GM18517 (cell line): ENCODE measurements around the gene SMTN.

ENCODE experiments used
- ATAC-seq: cut with Tn5 transposase; IDR thresholded peaks from one replicate; pipeline ENCODE4 v1.9.1; 2021; ENCODE audit warnings: mild to moderate bottlenecking, moderate library complexity; ENCODE audit not compliant: unreplicated experiment

Gene SMTN

DNA sequence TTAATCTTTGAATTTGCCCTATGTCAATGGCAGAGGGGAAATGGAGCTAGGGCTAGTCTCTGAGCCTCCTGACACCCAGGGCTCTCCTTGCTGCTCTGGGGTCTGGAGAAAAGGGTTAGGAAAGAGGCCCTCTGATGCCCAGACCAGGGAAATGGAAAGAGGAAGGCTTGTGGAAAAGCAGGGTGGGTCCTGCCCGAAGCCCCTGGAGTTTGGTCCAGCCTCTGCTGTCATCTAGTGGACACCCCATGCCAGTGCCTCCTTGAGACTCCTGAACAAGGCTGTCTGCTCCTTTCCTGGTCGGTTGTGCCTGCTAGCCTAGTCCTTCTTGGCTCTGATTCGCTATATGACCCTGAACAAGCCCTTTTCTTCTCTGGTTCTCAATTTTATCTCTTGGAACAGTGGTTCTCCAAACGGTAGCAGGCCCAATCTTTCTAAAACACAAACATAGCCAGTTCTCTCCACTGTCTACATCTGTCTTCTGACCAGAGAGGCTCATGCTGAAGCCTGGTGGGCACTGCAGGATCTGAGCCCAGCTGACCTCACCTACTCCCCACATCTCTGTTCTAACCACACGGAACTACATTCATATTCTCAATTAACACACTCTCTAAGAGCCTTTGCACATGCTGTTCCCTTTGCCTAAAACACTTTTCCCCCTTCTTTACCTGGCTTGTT is 68.0 kb downstream of the SMTN start:
- no peak for ATAC-seq

DNA sequence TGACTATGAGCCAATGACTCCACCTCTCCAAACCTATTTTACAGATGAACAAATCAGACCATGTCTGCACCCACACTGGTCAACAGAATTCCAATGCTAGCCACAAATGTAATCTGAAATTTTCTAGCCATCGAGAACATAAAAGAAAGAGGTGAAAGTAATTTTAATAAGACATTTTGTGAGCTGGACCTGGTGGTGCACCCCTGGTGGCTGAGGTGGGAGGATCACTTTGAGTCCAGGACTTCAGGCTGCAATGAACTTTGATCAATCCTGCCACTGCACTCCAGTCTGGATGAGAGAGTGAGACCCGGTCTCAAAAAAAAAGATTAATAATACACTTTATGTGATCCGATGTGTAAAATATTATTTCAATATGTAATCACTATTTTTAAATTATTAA is 69.5 kb downstream of the SMTN start:
- no peak for ATAC-seq

DNA sequence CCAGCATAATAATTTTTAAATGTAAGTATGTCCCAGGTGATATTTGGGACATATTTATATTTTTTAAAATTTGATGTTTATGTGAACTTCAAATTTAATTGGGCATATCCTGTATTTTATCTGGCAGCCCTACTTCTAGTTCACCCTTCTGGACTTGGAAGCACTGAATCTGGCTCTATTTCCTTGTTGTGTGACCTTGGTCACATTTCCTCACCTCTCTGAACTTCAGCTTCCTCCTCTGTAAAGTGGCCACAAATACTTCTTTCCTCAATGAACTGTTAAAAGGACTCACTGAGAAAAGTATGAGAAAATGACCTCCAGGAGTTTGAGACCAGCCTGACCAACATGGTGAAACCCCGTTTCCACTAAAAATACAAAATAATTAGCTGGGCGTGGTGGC is 70.8 kb downstream of the SMTN start:
- no peak for ATAC-seq

DNA sequence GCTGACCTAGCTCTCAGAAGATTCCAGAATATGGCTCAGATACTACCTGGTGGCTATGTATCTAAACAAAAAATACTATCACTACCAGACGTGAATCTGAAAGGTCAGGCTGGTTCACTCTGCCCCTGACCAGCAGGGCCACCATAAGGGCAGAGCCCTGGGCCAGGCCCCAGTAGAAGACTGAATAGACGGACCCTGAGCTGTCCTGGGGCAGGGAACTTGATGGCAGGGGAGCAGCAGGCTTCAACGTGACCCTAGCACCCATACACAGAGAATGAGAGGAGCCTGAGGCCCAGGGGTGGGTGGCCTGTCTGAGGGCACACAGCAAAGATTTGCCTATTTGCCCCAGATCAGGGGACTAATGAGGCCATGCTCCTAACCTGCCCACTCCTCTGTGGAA is 72.2 kb downstream of the SMTN start:
- no peak for ATAC-seq
